A549 (cell line): ENCODE measurements around the gene NT5E.

Experiments
- EP300 ChIP-seq, 2 experiments: fragments of >200 bp; sonication (Bioruptor Twin); formaldehyde crosslinking; IDR thresholded peaks; 2 replicates in 1 of 2; 3 replicates in 1 of 2; pipeline ENCODE4 v1.6.1; 2016 to 2017
- HDAC2 ChIP-seq: fragments of 200-600 bp; sonication (generic); IDR thresholded peaks from 2 replicates; pipeline ENCODE4 v1.6.1; 2016
- MAZ ChIP-seq: fragments of 150-350 bp; IDR thresholded peaks from 2 replicates; pipeline ENCODE4 v1.6.1; 2014; ENCODE audit warnings: antibody characterized with exemption, low read depth, low read length, borderline replicate concordance
- NR3C1 ChIP-seq: fragments of >200 bp; sonication (Bioruptor Twin); formaldehyde crosslinking; IDR thresholded peaks from 3 replicates; pipeline ENCODE4 v1.6.1; 2017
- SREBF2 ChIP-seq: fragments of 450-650 bp; IDR thresholded peaks from 2 replicates; pipeline ENCODE4 v1.6.1; 2014; ENCODE audit warnings: mild to moderate bottlenecking, moderate library complexity
- TF ChIP-seq, protein P1 (sequence below): fragments of >200 bp; sonication (Bioruptor Twin); formaldehyde crosslinking; IDR thresholded peaks from 3 replicates; pipeline ENCODE4 v1.5.1; 2016
- TF ChIP-seq, protein P2 (sequence below): fragments of 150-350 bp; IDR thresholded peaks from 2 replicates; pipeline ENCODE4 v1.6.1; 2014; ENCODE audit warnings: low read depth, mild to moderate bottlenecking, low read length

- TF ChIP-seq EP300 (IDR thresholded peaks at IDR 0.05) (no peak), HDAC2 (no peak), MAZ (no peak), SREBF2 (no peak), NR3C1 (no peak)
- TF ChIP-seq, protein P1, sequence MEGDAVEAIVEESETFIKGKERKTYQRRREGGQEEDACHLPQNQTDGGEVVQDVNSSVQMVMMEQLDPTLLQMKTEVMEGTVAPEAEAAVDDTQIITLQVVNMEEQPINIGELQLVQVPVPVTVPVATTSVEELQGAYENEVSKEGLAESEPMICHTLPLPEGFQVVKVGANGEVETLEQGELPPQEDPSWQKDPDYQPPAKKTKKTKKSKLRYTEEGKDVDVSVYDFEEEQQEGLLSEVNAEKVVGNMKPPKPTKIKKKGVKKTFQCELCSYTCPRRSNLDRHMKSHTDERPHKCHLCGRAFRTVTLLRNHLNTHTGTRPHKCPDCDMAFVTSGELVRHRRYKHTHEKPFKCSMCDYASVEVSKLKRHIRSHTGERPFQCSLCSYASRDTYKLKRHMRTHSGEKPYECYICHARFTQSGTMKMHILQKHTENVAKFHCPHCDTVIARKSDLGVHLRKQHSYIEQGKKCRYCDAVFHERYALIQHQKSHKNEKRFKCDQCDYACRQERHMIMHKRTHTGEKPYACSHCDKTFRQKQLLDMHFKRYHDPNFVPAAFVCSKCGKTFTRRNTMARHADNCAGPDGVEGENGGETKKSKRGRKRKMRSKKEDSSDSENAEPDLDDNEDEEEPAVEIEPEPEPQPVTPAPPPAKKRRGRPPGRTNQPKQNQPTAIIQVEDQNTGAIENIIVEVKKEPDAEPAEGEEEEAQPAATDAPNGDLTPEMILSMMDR, result no peak
- TF ChIP-seq, protein P2, sequence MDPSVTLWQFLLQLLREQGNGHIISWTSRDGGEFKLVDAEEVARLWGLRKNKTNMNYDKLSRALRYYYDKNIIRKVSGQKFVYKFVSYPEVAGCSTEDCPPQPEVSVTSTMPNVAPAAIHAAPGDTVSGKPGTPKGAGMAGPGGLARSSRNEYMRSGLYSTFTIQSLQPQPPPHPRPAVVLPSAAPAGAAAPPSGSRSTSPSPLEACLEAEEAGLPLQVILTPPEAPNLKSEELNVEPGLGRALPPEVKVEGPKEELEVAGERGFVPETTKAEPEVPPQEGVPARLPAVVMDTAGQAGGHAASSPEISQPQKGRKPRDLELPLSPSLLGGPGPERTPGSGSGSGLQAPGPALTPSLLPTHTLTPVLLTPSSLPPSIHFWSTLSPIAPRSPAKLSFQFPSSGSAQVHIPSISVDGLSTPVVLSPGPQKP, result no peak
Measured at GRCh38 chr6:85402922-85403321, 47.0 kb upstream of the NT5E start.
